ENCODE measurements around the gene GCAT.
"Not testable (repeated sequence)": the region's sequence is repeated elsewhere in the genome, so short reads cannot be mapped to it uniquely, and the experiment has no call there.

The GCAT gene

DNA sequence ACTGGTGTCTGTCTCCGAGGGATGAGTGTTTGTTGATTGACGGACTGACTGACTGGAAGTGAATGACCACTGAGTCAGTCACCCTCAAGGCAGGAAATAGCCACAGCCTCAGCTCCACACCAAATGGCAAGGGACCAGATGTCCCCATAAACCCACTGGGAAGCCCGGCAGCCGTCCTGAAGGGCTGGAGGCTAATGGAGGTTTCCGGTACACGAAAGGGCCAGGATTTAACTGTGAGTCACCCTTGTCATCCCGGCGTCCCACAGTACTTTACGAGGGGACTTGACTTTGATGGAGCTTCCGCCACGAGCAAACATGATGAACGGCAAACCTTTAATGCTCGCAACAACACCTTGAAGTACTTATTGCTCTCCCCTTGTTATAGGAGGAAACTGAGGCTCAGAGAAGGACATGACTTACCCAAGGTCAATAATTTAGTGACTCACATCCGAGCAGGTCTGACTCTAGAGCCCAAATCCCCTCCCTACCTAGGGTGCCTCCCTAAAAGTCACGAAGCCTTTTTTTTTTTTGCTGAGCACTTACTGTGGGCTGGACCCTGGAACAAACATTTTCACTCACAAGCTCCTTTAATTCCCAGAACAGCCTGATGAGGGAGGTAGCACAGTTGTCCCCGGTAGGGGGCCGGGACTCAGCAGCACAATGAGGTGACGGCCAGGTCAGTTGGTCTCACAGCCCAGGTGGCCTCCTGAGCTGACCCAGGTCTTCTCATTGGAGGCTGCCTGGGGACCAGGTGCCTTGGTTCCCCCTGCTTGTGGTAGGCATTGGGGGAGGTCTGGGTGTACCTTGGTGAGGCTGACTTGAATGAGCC lies 25.2 kb upstream of the GCAT start:
- DNase-seq (ENCODE audit: low spot score): no peak

DNA sequence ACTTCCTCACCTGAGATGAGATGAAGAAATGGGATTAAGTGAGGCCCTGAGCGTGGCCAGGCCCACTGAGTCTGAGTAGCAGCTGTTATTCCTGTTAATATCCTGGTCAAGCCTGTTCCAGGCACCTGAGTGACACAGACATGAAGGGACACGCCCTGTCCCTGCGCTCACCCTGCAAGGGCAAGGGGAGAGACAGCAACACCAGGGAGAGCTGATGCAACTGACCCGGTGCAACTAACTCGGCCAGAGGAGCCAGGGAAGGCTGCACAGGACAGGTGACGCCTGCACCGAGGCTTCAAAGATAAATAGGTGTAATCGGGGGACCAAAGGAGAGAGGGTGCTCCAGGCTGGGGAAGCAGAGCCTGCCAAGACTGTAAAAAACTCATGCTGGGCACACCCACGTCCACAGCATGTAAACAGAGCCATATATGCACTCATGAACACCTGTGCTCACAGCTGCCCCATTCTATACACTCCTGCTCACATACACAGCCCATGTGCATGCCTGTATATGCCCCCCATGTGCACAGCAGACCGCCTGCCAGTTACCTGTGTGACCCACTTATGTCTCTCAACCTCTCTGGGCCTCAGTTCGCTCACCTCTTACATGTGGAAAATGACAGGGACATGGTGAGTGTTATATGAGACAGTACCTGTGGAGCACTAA lies 22.8 kb upstream of the GCAT start:
- no peak for DNase-seq (ENCODE audit: low spot score)

DNA sequence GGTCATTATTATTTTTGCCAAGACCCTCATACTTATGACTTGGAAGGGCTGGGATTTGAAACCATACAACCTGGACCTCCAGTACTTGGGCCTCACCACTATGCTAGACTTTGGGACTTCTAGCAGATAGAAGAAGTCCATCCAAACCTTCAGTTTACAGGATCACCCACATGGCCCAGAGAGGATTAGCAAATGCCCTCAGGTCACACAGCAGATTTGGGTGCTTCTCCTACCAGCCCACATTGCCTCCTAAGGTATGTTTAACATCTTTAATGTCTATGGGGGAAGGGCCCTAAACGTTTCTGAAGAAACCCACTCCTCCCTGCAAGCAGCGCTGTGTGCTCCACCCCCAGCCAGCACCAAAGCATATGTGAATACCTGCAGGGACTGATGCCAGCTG lies 17.5 kb upstream of the GCAT start:
- no peak for DNase-seq (ENCODE audit: low spot score)

DNA sequence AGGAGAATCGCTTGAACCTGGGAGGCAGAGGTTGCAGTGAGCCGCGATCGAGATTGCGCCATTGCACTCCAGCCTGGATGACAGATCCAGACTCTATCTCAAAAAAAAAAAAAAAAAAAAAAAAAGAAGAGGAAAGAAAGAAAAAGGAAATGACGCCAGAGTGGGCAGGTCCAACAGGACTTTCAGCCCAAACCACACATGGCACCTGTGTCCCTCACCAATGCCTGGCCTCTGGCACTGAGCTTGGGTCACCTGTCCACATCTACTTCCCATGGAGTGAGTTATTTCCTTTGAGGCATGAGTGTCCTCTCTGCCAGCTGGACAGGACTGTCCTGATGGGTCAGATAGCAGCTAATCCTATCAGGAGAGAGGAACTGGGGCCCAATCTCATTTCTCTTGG lies 15.2 kb upstream of the GCAT start:
- no peak for DNase-seq (ENCODE audit: low spot score)

DNA sequence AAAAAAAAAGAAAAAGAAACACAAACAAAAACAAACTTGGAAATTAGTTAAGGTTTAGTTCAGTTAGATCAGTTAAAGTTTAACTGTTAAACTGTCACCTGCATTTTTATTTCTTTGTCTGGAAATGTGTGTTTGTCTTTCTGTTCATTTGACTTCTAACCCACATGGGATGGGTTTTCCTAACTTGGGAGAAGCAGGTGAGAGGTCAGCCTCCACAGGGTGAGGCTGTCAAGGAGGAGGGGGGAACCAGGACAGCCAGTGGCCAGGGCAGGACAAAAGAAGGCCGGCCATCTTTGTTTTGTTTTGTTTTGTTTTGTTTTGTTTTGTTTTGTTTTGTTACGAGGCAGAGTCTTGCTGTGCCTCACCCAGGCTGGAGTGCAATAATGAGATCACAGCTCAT lies 13.4 kb upstream of the GCAT start:
- no peak for DNase-seq (ENCODE audit: low spot score)

DNA sequence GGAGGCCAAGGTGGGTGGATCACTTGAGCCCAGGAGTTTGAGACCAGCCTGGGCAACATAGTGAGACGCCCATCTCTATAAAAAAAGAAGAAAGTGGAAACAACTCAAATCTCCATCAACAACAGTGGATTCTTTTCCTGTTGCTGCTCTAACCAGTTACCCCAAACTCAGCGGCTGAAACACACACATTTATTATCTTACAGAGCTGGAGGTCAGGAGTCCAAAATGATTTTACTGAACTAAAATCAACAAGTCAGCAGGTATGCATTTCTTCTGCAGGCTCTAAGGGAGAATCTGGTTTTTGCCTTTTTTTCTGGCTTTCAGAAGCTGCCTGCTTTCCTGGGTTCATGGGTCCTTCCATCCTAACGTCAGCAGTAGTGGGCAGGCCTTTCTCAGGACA lies 11.7 kb upstream of the GCAT start:
- no peak for DNase-seq (ENCODE audit: low spot score)

- DNase-seq (ENCODE audit: low spot score): not testable (repeated sequence)
These were observed 10.5 kb upstream of the GCAT start for GRCh38 chr22:37797259-37797658.

DNA sequence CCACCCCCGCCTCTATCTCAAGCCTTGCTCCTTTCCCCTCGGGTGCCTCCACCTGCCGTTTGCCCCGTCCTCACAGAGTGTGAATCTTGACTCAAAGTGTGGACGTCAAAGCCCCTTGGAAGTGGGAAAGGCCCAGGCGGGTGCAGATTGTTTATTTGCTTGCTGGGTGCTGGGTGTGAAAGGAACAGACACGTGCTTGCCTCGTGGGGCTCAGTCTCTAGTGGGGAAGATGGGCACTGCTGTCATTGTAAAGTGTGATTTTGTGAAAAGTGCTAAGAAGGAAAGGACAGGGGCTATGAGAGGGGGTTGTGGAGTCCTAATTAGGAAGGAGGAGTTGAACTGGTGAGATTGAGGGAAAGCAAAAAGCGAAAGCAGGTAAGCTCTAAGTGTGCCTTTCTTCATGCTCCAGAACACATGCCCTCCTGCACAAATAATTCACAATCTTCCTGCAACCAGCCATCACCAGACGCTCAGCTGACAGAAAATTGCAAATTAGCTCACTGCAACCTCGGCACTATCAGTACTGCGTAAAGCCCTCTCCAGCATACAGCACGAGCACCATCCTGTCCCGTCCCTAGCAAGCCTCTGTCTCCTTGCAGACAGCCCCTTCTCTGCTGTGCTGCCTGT lies 9.7 kb upstream of the GCAT start:
- DNase-seq (ENCODE audit: low spot score): no peak

- DNase-seq (ENCODE audit: low spot score): not testable (repeated sequence)
These were observed 7.8 kb upstream of the GCAT start for GRCh38 chr22:37799979-37800378.

DNA sequence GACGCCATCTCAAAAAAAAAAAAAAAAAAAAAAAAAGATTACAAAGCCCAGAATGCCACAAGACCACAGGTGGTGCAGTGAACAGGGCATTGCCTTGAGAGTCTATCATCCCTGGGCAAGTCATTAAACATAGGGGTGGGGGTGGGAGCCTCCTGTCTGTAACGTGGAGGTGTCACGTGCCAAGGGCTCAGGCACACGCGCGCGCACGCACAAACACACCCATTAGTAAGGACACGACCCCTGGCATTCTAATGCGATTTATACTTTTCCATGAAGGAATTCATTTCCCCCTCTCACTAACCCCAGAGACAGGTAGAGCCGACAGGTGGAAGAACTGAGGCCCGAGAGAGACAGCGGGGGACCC lies 5.8 kb upstream of the GCAT start:
- no peak for DNase-seq (ENCODE audit: low spot score)

- no peak for DNase-seq (ENCODE audit: low spot score)
These were observed 5.2 kb upstream of the GCAT start for GRCh38 chr22:37802310-37803194.

DNA sequence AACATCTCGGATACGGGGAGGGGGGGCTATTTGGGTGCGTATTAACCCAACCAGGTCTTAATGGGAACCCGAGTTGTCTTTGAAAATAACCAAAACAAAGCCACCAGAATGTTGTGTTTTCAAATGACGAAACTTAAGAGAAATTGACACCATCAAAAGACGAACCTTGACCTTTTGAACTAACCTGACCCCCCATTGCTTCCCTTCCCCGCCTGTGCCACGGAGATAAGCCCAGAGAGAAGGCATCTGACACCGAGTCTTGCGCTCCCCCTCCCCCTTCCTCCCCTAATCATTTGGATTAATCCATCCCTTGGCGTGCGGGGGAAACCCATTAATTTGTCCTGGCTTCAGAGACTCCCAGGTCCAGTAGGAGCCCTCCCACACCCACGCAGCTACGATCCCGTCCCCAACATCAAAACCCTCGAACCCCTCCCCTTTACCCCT lies 4.5 kb upstream of the GCAT start:
- no peak for DNase-seq (ENCODE audit: low spot score)

- DNase-seq (ENCODE audit: low spot score): no peak
These were observed 3.9 kb upstream of the GCAT start for GRCh38 chr22:37803639-37804351.

DNA sequence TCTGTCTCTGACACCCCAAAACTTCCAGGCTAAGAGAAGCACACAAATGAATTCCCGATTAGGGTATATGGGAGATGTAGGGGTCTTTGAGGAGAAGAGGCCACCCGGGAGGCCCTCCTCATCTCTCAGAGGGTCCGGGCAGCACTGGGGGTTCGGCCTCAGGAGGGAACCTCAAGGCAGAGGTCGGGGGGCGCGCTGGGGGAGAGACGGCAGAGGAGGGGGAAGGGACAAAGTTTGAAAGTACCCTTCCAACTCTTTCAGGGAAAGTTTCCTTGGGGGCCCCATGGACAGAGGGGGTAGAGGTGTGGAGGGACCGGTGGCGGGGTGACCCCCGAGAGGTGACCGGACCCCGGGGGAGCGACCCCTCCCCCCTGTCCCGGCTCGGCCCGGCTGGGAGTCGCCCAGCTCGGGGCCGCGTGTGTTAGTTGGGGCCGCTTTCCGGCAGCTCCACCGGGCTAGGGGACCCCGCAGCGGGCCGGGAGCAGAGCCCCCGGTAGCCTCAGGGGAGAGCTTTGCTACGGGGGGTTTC lies 3.3 kb upstream of the GCAT start:
- no peak for DNase-seq (ENCODE audit: low spot score)

GRCh38 chr22:37804881-37805809 lies 2.6 kb upstream of the GCAT start:
- peak; percentile 85 for DNase-seq (ENCODE audit: low spot score)

DNA sequence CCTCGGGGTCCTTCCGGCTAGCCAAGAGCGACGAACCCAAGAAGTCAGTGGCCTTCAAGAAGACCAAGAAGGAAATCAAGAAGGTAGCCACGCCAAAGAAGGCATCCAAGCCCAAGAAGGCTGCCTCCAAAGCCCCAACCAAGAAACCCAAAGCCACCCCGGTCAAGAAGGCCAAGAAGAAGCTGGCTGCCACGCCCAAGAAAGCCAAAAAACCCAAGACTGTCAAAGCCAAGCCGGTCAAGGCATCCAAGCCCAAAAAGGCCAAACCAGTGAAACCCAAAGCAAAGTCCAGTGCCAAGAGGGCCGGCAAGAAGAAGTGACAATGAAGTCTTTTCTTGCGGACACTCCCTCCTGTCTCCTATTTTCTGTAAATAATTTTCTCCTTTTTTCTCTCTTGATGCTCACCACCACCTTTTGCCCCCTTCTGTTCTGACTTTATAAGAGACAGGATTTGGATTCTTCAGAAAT lies 1.9 kb upstream of the GCAT start:
- DNase-seq (ENCODE audit: low spot score): no peak

- DNase-seq (ENCODE audit: low spot score): no peak
These were observed 1.1 kb upstream of the GCAT start for GRCh38 chr22:37806409-37807333.

DNA sequence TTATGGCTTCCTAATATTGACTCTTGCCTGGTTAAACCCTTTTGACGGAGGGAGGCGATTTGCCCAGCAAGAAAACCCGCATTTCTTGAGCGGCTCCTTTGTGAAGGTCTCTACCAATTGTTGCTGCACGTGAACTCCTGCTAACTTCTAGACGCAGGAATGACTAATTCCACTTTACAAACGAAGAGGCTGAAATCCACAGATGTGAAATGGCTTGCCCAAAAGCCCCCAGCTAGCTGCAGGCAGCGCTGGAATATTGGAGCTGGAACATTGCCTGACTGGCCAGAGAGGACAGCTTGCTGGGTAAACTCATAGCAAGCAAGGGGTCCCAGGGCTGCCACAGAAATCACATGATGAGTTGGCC lies 542 bp downstream of the GCAT start:
- DNase-seq (ENCODE audit: low spot score): no peak
